ENCODE results near the gene EIF4E1B. TPM values are rescaled to one million over a fixed set of nuclear protein-coding genes. Genes with fewer than 3 reads are reported as not detected.

EIF4E1B gene
- total RNA-seq, 1 donor from 2014 or later, result not detected

DNA sequence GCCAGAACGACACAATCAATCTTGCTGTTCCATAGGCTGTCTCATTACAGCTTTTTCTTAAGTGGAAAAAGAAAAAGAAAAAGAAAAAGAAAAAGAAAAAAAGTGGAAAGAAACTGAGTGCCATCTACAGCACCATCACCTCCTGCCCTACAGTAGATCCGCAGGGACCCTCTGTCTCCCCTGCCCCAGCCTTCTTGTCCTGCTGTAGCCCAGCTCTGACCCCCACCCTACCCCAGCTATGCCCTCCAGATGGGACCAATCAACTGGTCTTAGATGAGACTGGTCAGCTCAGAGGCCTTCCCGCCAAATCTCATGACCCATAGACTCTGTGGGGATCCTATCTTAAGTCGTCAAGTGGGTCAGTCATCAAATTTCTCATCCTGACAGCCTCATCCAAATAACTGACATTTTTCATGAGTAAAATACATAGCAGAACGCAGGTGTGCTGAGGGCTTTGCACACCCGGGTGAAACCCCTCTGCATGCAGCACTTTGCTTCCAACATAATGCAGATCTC is 51.6 kb downstream of the EIF4E1B start:
- Mint-ChIP-seq H3K27ac (no peak overlapping the region), H3K4me3 (ENCODE audit: low read depth) (no peak overlapping the region), H3K36me3 (ENCODE audit: low read depth) (no peaks in the 10 kb centered on the region), H3K27me3 (ENCODE audit: low read depth) (peaks cover 43% of the 10 kb centered on the region), H3K9me3 (peaks cover 9% of the 10 kb centered on the region), H3K4me1 (ENCODE audit: low read depth) (no peaks in the 10 kb centered on the region)
- intact Hi-C loops (cut with micrococcal nuclease), result no loop called here
- no peak for DNase-seq (ENCODE audit: low spot score)

DNA sequence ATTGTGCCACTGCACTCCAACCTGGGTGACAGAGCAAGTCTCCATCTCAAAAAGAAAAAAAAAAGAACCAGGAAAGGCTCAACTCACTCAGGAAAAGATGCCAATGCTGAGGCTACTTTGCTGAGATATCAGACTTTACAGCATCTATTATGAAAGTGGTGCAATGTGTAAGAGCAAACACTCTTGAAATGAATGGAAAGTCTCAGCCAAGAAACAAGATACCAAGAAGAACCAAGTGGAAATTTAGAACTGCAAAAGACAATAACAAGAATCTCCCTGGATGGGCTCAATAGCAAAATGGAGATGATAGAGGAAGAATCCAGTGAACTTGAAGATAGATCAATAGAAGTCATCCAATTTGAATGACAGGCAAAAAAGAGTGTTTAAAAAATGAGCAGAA is 54.5 kb downstream of the EIF4E1B start:
- intact Hi-C loops (cut with micrococcal nuclease), result no loop called here
- no peaks in the 10 kb centered on the region for H3K36me3 Mint-ChIP-seq (ENCODE audit: low read depth)
- no peak overlapping the region for H3K4me3 Mint-ChIP-seq (ENCODE audit: low read depth)
- no peaks in the 10 kb centered on the region for H3K4me1 Mint-ChIP-seq (ENCODE audit: low read depth)
- H3K27ac Mint-ChIP-seq, result no peak overlapping the region
- no peak for DNase-seq (ENCODE audit: low spot score)
- peaks cover 9% of the 10 kb centered on the region for H3K9me3 Mint-ChIP-seq
- H3K27me3 Mint-ChIP-seq (ENCODE audit: low read depth), result peaks cover 25% of the 10 kb centered on the region

DNA sequence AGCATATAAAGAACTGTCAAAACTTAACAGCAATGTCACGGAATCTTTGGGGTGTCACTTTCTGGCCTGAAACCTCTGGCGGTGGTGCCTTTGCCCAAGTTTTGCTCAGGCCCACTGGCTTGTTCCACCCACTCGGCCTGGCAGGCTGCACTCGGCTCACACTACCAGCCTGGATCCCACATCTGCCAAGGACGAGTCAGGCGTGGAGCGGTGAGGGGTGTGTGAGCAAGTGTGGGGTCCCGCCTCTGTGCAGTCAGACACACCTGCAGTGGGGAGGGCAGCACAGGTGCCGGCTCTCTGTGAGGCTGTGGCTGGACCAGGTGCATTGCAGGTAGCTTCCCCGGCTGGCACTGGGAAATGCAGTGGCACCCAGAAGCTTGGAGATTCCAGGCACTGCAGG is 56.8 kb downstream of the EIF4E1B start:
- intact Hi-C loops (cut with micrococcal nuclease), result no loop called here
- Mint-ChIP-seq H3K27me3 (ENCODE audit: low read depth) (peaks cover 28% of the 10 kb centered on the region), H3K9me3 (peaks cover 9% of the 10 kb centered on the region), H3K27ac (no peak overlapping the region), H3K36me3 (ENCODE audit: low read depth) (no peaks in the 10 kb centered on the region), H3K4me3 (ENCODE audit: low read depth) (no peak overlapping the region), H3K4me1 (ENCODE audit: low read depth) (no peaks in the 10 kb centered on the region)
- DNase-seq (ENCODE audit: low spot score), result no peak

DNA sequence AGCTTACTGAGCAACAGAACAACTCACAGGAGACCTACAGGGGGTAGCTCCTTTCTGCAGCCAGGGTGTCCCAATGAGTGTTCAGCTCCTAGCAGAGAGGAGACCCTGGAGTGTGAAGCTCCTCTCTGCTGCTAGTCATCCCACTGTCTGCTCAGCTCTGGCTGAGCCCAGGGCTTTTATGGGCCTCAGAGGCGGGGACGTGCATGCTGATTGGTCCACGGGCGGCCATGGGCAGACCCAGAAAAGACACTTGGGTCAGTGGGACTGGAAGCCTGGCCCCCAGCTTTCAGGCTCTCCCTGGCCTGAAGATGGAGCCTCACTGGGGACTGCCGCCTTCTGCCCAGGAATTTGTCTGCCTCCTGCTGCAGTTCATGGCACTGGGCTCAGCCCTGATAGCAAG is 57.4 kb downstream of the EIF4E1B start:
- Mint-ChIP-seq H3K9me3 (peaks cover 9% of the 10 kb centered on the region), H3K36me3 (ENCODE audit: low read depth) (no peaks in the 10 kb centered on the region), H3K4me3 (ENCODE audit: low read depth) (no peak overlapping the region), H3K27ac (no peak overlapping the region), H3K27me3 (ENCODE audit: low read depth) (peaks cover 28% of the 10 kb centered on the region), H3K4me1 (ENCODE audit: low read depth) (no peaks in the 10 kb centered on the region)
- intact Hi-C loops (cut with micrococcal nuclease), result no loop called here
- no peak for DNase-seq (ENCODE audit: low spot score)

DNA sequence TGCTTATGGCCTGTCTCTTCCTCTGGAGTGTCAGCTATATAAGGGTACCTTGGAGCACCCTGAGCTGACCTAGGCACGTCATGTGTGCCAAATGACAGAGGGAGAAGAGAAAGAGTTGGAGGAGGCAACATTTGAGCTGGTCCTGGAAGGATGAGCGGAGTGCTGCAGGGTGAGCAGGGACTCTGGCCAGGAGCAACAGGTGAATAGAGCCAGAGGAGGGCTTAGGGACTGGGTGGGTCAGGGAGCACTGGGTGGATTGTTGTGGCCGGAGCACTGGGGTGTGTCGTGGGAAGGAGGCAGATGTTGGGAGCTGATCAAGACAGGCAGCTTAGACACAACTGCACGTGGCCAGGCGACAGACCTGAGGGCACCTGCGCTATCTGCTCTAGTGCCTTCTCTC is 60.4 kb downstream of the EIF4E1B start:
- H3K27me3 Mint-ChIP-seq (ENCODE audit: low read depth), result peaks cover 28% of the 10 kb centered on the region

DNA sequence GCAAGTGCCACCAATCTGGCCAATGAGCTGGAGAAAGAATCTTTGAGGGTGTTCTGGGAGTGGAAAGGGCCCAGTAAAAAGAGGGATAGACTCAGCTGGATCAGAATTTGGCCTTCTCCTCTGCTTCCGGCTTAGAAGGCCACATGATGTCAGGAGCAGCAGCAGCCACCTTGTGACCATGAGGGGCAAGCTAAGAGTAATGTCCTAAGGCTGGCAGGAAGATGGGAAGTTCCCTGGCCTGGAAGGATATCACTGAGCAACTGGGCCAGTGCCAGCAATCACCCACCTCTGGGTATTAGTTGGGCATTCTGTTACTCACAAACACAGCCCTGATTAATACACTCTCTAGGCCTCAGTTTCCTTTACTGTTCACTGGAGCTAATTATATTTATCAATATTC is 61.0 kb downstream of the EIF4E1B start:
- no peak overlapping the region for H3K27ac Mint-ChIP-seq
- no peaks in the 10 kb centered on the region for H3K36me3 Mint-ChIP-seq (ENCODE audit: low read depth)
- no peak for DNase-seq (ENCODE audit: low spot score)
- H3K4me3 Mint-ChIP-seq (ENCODE audit: low read depth), result no peak overlapping the region
- H3K9me3 Mint-ChIP-seq, result no peaks in the 10 kb centered on the region
- peaks cover 28% of the 10 kb centered on the region for H3K27me3 Mint-ChIP-seq (ENCODE audit: low read depth)
- no peaks in the 10 kb centered on the region for H3K4me1 Mint-ChIP-seq (ENCODE audit: low read depth)
- intact Hi-C loops (cut with micrococcal nuclease), result no loop called here

More for the DNA sequence above, 60.4 kb downstream of the EIF4E1B start:
- peaks cover 2% of the 10 kb centered on the region for H3K9me3 Mint-ChIP-seq
- intact Hi-C loops (cut with micrococcal nuclease), result no loop called here
- H3K36me3 Mint-ChIP-seq (ENCODE audit: low read depth), result no peaks in the 10 kb centered on the region
- no peaks in the 10 kb centered on the region for H3K4me1 Mint-ChIP-seq (ENCODE audit: low read depth)
- H3K27ac Mint-ChIP-seq, result no peak overlapping the region
- no peak overlapping the region for H3K4me3 Mint-ChIP-seq (ENCODE audit: low read depth)
- no peak for DNase-seq (ENCODE audit: low spot score)

DNA sequence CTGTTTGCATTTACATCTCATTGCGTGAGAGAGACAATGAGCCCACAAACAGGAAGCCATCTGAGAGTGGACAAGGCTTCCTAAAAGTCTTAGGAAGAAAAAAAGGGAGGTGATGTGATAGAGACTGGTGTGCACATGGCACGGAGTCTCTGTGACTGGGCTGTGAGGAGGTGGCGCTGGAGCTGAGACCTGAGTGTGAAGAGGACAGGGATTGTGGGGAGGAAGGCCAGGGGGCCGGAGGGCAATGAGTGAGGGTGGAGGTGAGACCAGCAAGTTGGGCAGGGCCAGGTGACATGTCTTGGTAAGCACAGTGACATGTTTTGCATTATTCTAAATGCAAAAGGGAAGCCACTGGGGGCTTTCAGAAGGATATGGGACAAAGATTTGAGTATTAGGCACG is 61.9 kb downstream of the EIF4E1B start:
- intact Hi-C loops (cut with micrococcal nuclease), result no loop called here
- no peak for DNase-seq (ENCODE audit: low spot score)
- Mint-ChIP-seq H3K27ac (no peak overlapping the region), H3K27me3 (ENCODE audit: low read depth) (peaks cover 36% of the 10 kb centered on the region), H3K4me1 (ENCODE audit: low read depth) (no peaks in the 10 kb centered on the region), H3K36me3 (ENCODE audit: low read depth) (no peaks in the 10 kb centered on the region), H3K9me3 (no peaks in the 10 kb centered on the region), H3K4me3 (ENCODE audit: low read depth) (no peak overlapping the region)

DNA sequence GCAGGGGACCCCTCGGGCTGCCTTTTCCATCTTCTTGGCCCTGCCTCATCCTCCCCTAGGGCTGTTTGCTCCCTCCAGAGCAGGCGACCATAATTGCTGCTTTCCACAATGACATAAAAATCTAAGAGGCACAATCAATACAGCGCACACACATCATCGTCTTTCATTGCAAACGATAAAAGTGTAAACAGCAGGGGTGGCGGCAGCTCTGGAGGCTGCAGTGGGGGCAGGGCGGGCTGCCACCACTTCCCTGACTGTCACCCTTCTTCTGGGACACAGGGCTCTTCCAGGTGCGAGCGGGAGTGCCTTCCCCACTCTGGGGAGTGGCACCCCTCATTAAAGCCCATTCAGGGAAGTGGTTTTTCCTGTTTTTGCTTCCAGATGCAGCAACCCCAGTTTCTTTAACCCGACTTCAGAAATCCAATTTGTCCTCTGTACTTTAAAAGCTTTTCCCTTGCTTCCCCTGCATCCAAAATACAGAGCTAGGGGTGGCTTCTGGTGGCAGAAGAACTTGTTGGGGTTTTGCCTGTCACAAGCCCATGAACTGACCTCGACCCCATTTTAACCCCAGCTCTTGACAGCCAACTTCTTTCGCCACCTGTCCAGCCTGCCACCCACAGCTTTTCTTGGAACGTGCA is 62.5 kb downstream of the EIF4E1B start:
- Mint-ChIP-seq H3K4me1 (ENCODE audit: low read depth) (no peaks in the 10 kb centered on the region), H3K27me3 (ENCODE audit: low read depth) (peaks cover 41% of the 10 kb centered on the region), H3K27ac (no peak overlapping the region), H3K9me3 (no peaks in the 10 kb centered on the region), H3K4me3 (ENCODE audit: low read depth) (no peak overlapping the region), H3K36me3 (ENCODE audit: low read depth) (no peaks in the 10 kb centered on the region)
- no peak for DNase-seq (ENCODE audit: low spot score)
- intact Hi-C loops (cut with micrococcal nuclease), result no loop called here

DNA sequence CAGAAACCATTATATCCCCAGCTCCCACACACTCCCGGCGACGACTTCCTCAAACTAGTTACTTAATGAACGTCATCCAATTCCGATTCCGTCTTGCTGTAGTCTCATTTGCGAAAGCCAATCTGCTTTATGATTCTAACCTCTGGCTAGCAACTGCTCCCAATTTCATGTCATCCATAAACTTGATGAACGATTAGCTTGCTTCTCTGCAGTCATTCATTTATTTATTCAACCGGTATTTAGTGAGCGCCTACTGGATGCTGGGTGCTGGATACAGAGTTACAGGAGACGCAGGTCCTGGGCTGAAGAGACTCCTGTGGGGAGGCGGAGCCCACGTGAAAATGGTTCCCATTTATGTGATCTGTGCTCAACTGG is 63.0 kb downstream of the EIF4E1B start:
- Mint-ChIP-seq H3K4me3 (ENCODE audit: low read depth) (no peak overlapping the region), H3K36me3 (ENCODE audit: low read depth) (no peaks in the 10 kb centered on the region), H3K9me3 (no peaks in the 10 kb centered on the region), H3K27ac (no peak overlapping the region), H3K27me3 (ENCODE audit: low read depth) (peaks cover 45% of the 10 kb centered on the region), H3K4me1 (ENCODE audit: low read depth) (no peaks in the 10 kb centered on the region)
- intact Hi-C loops (cut with micrococcal nuclease), result no loop called here
- no peak for DNase-seq (ENCODE audit: low spot score)

DNA sequence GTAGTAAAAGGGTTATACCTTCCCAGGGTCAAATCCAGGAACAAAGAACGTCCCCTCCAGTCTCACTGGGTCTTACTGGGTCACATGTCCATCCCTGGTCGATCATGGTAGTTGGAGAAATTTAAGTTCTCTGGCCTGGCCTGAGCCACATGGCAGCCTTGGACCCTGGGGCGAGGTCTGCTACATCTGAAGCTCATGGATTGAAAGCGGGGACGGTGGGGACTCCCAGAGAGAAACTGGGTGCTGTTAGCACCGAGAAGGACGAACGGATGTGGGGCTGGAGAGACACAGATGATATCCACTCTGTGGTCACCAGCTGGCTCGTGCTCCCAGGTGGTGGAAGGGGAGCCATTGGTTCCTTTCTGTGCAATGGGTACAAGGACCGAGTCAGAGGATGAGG is 63.7 kb downstream of the EIF4E1B start:
- no peak overlapping the region for H3K27ac Mint-ChIP-seq

DNA sequence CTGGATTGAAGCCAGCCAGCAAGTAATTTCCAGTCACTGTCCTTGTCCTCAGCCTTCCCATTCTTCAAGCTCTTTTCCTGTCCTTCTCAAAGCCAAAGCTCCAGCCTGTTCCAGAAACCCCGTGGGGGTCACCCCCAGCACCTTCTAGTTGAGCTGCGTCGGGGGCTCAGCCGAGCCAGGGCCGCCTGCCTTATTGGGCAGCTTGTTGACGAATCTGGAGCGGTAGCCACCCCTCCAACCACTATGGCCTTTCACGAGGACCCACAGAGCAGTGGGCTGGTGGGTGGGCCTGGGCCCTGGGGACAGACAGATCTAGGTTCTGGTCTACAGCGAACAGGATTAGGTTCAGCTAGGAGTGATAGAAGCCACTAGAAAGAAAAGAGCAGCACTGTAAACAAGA is 64.2 kb downstream of the EIF4E1B start:
- Mint-ChIP-seq H3K27ac (no peak overlapping the region), H3K9me3 (no peaks in the 10 kb centered on the region), H3K4me1 (ENCODE audit: low read depth) (no peaks in the 10 kb centered on the region), H3K4me3 (ENCODE audit: low read depth) (no peak overlapping the region), H3K36me3 (ENCODE audit: low read depth) (no peaks in the 10 kb centered on the region), H3K27me3 (ENCODE audit: low read depth) (peaks cover 47% of the 10 kb centered on the region)
- DNase-seq (ENCODE audit: low spot score), result no peak
- intact Hi-C loops (cut with micrococcal nuclease), result no loop called here

More for the DNA sequence above, 63.7 kb downstream of the EIF4E1B start:
- no peaks in the 10 kb centered on the region for H3K4me1 Mint-ChIP-seq (ENCODE audit: low read depth)
- intact Hi-C loops (cut with micrococcal nuclease), result no loop called here
- peaks cover 47% of the 10 kb centered on the region for H3K27me3 Mint-ChIP-seq (ENCODE audit: low read depth)
- DNase-seq (ENCODE audit: low spot score), result no peak
- no peaks in the 10 kb centered on the region for H3K36me3 Mint-ChIP-seq (ENCODE audit: low read depth)
- no peak overlapping the region for H3K4me3 Mint-ChIP-seq (ENCODE audit: low read depth)
- no peaks in the 10 kb centered on the region for H3K9me3 Mint-ChIP-seq

DNA sequence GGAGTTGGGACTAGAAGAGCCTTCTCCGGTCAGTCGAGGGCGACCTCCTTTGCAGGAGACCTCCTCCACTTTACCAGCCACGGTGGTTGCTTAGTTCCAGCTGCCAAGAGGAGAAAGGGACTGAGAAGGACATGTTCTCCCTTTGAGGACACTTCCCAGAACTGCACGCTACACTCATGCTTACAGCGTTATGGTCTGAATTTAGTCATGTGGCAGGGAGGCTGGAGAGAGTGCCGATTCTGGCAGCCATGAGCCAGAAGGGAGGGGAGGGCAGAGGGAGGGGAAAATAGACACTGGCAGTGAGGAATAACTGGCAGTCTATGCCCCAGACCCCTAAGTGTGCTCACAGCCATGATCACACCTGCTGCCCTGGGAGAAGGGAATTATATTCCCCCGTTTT is 64.6 kb downstream of the EIF4E1B start:
- Mint-ChIP-seq H3K36me3 (ENCODE audit: low read depth) (no peaks in the 10 kb centered on the region), H3K4me3 (ENCODE audit: low read depth) (no peak overlapping the region), H3K27me3 (ENCODE audit: low read depth) (peaks cover 49% of the 10 kb centered on the region), H3K9me3 (no peaks in the 10 kb centered on the region), H3K4me1 (ENCODE audit: low read depth) (no peaks in the 10 kb centered on the region), H3K27ac (no peak overlapping the region)
- intact Hi-C loops (cut with micrococcal nuclease), result no loop called here
- no peak for DNase-seq (ENCODE audit: low spot score)

Data from activated T-helper 2 cell treated with anti-CD3 and anti-CD28 coated beads, Interferon-gamma antibody, Interleukin-2, Interleukin-4, amounts not matched to agents 10 μg/mL and 5 μg/mL and 100 μg/mL, durations not matched to agents 14 hours and 24 hours and 36 hours (primary cell).